GM23338 (cell line): ENCODE results near the gene OPTC. TPM values are rescaled to one million over a fixed set of nuclear protein-coding genes. Genes with fewer than 3 reads are reported as not detected.

Experiments used
- ATAC-seq: fragments of 200-7000 bp; cut with Tn5 transposase; 3 replicates; pipeline ENCODE4 v1.9.1; 2020
- DNase-seq: peaks from one replicate; pipeline ENCODE4 v3.0.0-alpha.2; 2015; ENCODE audit warnings: low spot score
- H2AFZ ChIP-seq: fragments of 200-600 bp; sonication (generic); 2 replicates; pipeline ENCODE4 v1.8.0; 2016; ENCODE audit warnings: antibody characterized with exemption, mild to moderate bottlenecking, moderate library complexity
- H3F3A ChIP-seq: fragments of 200-600 bp; sonication (generic); replicated peaks from 2 replicates; pipeline ENCODE4 v1.8.0; 2017; ENCODE audit warnings: antibody characterized with exemption, mixed run types, low read depth
- H3K27ac ChIP-seq: fragments of 200-600 bp; sonication (generic); 2 replicates; pipeline ENCODE4 v1.6.1; 2016; ENCODE audit warnings: low read depth
- H3K27me3 ChIP-seq: fragments of 200-600 bp; sonication (generic); 2 replicates; pipeline ENCODE4 v1.8.0; 2016; ENCODE audit warnings: mild to moderate bottlenecking, mixed run types, moderate library complexity; ENCODE audit not compliant: insufficient read depth
- H3K36me3 ChIP-seq: fragments of 200-600 bp; sonication (generic); 2 replicates; pipeline ENCODE4 v1.8.0; 2016; ENCODE audit warnings: mild to moderate bottlenecking; ENCODE audit not compliant: insufficient read depth
- H3K4me1 ChIP-seq: fragments of 200-600 bp; sonication (generic); 2 replicates; pipeline ENCODE4 v1.8.0; 2016; ENCODE audit warnings: mild to moderate bottlenecking, moderate library complexity; ENCODE audit not compliant: insufficient read depth
- H3K4me2 ChIP-seq: fragments of 200-600 bp; sonication (generic); 2 replicates; pipeline ENCODE4 v1.7.1; 2017; ENCODE audit warnings: mixed run types
- H3K4me3 ChIP-seq: fragments of 200-600 bp; sonication (generic); 2 replicates; pipeline ENCODE4 v1.6.1; 2016; ENCODE audit warnings: mixed run types
- H3K79me2 ChIP-seq: fragments of 200-600 bp; sonication (generic); replicated peaks from 2 replicates; pipeline ENCODE4 v1.8.0; 2017; ENCODE audit warnings: mild to moderate bottlenecking; ENCODE audit not compliant: insufficient read depth
- H3K9me2 ChIP-seq: fragments of 200-600 bp; sonication (generic); 2 replicates; pipeline ENCODE4 v1.8.0; 2017; ENCODE audit not compliant: insufficient read depth
- H4K20me1 ChIP-seq: fragments of 200-600 bp; sonication (generic); replicated peaks from 2 replicates; pipeline ENCODE4 v1.8.0; 2017; ENCODE audit warnings: mild to moderate bottlenecking; ENCODE audit not compliant: insufficient read depth
- H3K27ac Mint-ChIP-seq: 2 replicates; pipeline ENCODE4 v1.8.0; 2020; ENCODE audit warnings: inconsistent platforms, mild to moderate bottlenecking, moderate library complexity, mixed read lengths
- H3K27me3 Mint-ChIP-seq: 3 replicates; pipeline ENCODE4 v1.8.0; 2022; ENCODE audit warnings: low read depth, mild to moderate bottlenecking, moderate library complexity, mixed read lengths, inconsistent platforms; ENCODE audit not compliant: insufficient read depth, poor library complexity
- H3K36me3 Mint-ChIP-seq: 3 replicates; pipeline ENCODE4 v1.8.0; 2021; ENCODE audit warnings: low read depth, mild to moderate bottlenecking, inconsistent platforms, moderate library complexity, mixed read lengths
- H3K4me1 Mint-ChIP-seq: 3 replicates; pipeline ENCODE4 v1.8.0; 2020; ENCODE audit warnings: mild to moderate bottlenecking, inconsistent platforms, mixed read lengths
- H3K4me3 Mint-ChIP-seq: 3 replicates; pipeline ENCODE4 v1.8.0; 2021; ENCODE audit warnings: moderate library complexity, mild to moderate bottlenecking, inconsistent platforms, mixed read lengths
- H3K9me3 Mint-ChIP-seq: 3 replicates; pipeline ENCODE4 v1.8.0; 2020; ENCODE audit warnings: moderate library complexity, mild to moderate bottlenecking, inconsistent platforms, mixed read lengths
- CREB1 ChIP-seq: fragments of 250-450 bp; sonication (Bioruptor Pico); IDR thresholded peaks from 2 replicates; pipeline ENCODE4 v1.5.0; 2020; ENCODE audit warnings: low read depth, mild to moderate bottlenecking, moderate library complexity
- EZH2 ChIP-seq: fragments of 200-600 bp; sonication (generic); IDR thresholded peaks from one replicate; pipeline ENCODE4 v1.8.0; 2017; ENCODE audit warnings: antibody characterized with exemption, mild to moderate bottlenecking, low read depth; ENCODE audit not compliant: unreplicated experiment
- EZH2phosphoT487 ChIP-seq: fragments of 200-600 bp; sonication (generic); IDR thresholded peaks from one replicate; pipeline ENCODE4 v1.8.1; 2018; ENCODE audit warnings: antibody characterized with exemption; ENCODE audit not compliant: unreplicated experiment
- JUNB ChIP-seq: IDR thresholded peaks from one replicate; pipeline ENCODE4 v1.6.1; 2016; ENCODE audit warnings: antibody characterized with exemption; ENCODE audit not compliant: unreplicated experiment
- POLR2AphosphoS5 ChIP-seq: IDR thresholded peaks from 2 replicates; pipeline ENCODE4 v1.6.1; 2016; ENCODE audit warnings: antibody characterized with exemption, low read depth
- STAT1 ChIP-seq: IDR thresholded peaks from one replicate; pipeline ENCODE4 v1.6.1; 2016; ENCODE audit warnings: antibody characterized with exemption; ENCODE audit not compliant: unreplicated experiment
- polyA plus RNA-seq: library from polyadenylated mRNA; unstranded; fragments of >200 nt; fragmentation: Nextera tagmentation; extraction: Ambion mirVana; gene quantifications from 2 replicates; pipeline ENCODE4 v1.2.1, GENCODE V29; 2016
- total RNA-seq: library from RNA; depleted of rRNA; stranded (reverse); fragments of >200 nt; shearing (Covaris generic); gene quantifications from 2 replicates; pipeline ENCODE4 v1.2.3, GENCODE V29; 2014
- TF ChIP-seq, protein P1 (sequence below), 2 experiments: fragments of 200-600 bp in 1 of 2; sonication (generic) in 1 of 2; conservative IDR thresholded peaks; 2 replicates each; pipeline versions ENCODE4 v1.5.1 to v1.6.1; 2016 to 2017; ENCODE audit warnings: antibody characterized with exemption in 2 of 2, low read depth in 2 of 2, mild to moderate bottlenecking in 2 of 2, moderate library complexity in 1 of 2

The OPTC gene
- total and polyA plus RNA-seq, 2 experiments from 2014 or later = 0.50 to 1.0 TPM

DNA sequence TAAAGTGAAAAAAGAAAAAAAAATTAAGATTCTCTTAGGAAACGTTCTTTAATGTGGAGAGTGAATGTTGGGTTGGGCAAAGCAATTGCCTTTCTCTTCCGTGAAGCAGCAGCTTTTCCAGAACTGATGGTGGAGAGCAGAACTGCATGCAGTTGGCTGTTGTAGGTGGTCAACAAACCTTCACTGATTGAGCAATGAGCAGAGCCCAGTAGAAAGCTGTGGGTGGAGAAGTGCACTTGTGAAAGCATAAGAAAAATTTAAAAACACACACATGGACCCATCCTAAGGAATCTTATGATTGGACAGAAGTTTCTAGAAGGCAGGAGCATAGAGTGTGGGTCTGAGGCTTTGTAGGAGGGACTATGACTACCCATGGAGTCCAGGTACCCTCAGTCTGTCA lies 13.9 kb upstream of the OPTC start (continued):
- TF ChIP-seq CREB1 = no peak

DNA sequence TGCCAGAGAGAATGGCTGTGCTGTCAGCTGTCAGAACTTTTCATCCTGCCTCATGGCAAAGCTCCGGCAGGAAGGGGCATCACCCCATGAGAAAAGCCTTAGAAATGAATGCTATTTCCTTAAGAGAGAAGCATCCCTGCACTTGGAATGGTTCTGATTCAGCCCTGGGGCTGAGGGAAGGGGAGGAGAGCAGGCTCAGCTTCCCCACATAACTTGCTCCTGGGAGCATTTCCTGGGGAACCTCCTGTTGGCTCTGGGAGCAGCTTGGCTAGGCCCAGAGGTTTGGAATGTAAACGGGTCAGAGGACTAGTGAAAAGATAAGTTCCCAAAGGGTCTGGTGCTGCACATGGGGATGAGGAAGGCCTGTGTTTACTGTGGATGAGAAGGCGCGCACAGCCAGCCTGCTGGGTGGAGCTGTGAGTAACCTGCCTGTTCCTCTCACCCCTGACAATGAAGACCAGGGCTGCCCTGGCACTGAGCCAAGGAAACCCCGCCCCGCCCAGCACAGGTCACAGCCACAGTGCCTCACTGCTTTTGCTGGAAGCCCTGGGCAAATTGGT lies 13.3 kb upstream of the OPTC start:
- H3K9me3 Mint-ChIP-seq = no peaks in the 10 kb centered on the region
- peak overlapping the region; percentile 91 for H2AFZ ChIP-seq
- H3K4me1 Mint-ChIP-seq = peaks cover 20% of the 10 kb centered on the region
- TF ChIP-seq EZH2 = no peak
- TF ChIP-seq JUNB = no peak
- TF ChIP-seq EZH2phosphoT487 = no peak
- TF ChIP-seq POLR2AphosphoS5 = no peak
- peak overlapping the region; percentile 33; the same call in 1 of the 2 replicates for H3K27ac Mint-ChIP-seq
- DNase-seq (peak; percentile 36), ATAC-seq (peak; percentile 80)
- no peaks in the 10 kb centered on the region for H4K20me1 ChIP-seq
- no peaks in the 10 kb centered on the region for H3K27me3 ChIP-seq
- no peak overlapping the region for H3K4me3 ChIP-seq
- H3K79me2 ChIP-seq = no peaks in the 10 kb centered on the region
- no peaks in the 10 kb centered on the region for H3K9me2 ChIP-seq
- H3F3A ChIP-seq = no peaks in the 10 kb centered on the region
- H3K4me3 Mint-ChIP-seq = no peak overlapping the region
- no peaks in the 10 kb centered on the region; the same call in 1 of the 2 replicates for H3K4me1 ChIP-seq
- H3K4me2 ChIP-seq = no peak overlapping the region
- no peaks in the 10 kb centered on the region for H3K36me3 Mint-ChIP-seq
- no peaks in the 10 kb centered on the region for H3K36me3 ChIP-seq
- H3K27me3 Mint-ChIP-seq = peaks cover 3% of the 10 kb centered on the region
- no peak overlapping the region for H3K27ac ChIP-seq

DNA sequence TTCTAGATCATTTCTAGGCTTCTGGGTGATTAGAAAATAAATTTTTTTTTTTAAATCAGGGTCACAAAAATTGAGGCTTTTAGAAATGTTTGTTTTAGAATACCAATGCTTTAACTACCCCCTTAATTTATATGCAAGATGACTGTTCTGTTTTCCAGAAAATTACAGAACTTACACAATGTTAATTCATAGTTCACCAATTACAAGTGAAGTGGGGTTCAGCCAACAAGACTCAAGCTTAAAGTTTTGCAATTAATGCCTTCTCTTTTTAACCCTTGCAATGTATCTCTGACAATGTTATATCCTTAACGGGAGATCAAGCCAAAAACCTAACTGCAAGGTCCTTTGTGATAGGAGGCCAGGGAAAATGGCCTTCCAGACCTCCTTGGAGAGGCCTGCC lies 12.8 kb upstream of the OPTC start:
- no peaks in the 10 kb centered on the region for H3F3A ChIP-seq
- H3K4me2 ChIP-seq = no peak overlapping the region
- no peaks in the 10 kb centered on the region for H3K79me2 ChIP-seq
- Mint-ChIP-seq H3K36me3 (no peaks in the 10 kb centered on the region), H3K9me3 (no peaks in the 10 kb centered on the region), H3K4me3 (no peak overlapping the region), H3K27me3 (peaks cover 3% of the 10 kb centered on the region), H3K27ac (no peak overlapping the region), H3K4me1 (peaks cover 14% of the 10 kb centered on the region)
- no peaks in the 10 kb centered on the region for H3K27me3 ChIP-seq
- H3K36me3 ChIP-seq = no peaks in the 10 kb centered on the region
- H3K9me2 ChIP-seq = no peaks in the 10 kb centered on the region
- no peak for DNase-seq
- ATAC-seq = no peak
- H3K4me1 ChIP-seq = no peaks in the 10 kb centered on the region; the same call in 1 of the 2 replicates
- H4K20me1 ChIP-seq = no peaks in the 10 kb centered on the region
- H3K4me3 ChIP-seq = no peak overlapping the region
- H3K27ac ChIP-seq = no peak overlapping the region
- peak overlapping the region; percentile 91; the same call in 1 of the 2 replicates for H2AFZ ChIP-seq
- TF ChIP-seq STAT1 = no peak

DNA sequence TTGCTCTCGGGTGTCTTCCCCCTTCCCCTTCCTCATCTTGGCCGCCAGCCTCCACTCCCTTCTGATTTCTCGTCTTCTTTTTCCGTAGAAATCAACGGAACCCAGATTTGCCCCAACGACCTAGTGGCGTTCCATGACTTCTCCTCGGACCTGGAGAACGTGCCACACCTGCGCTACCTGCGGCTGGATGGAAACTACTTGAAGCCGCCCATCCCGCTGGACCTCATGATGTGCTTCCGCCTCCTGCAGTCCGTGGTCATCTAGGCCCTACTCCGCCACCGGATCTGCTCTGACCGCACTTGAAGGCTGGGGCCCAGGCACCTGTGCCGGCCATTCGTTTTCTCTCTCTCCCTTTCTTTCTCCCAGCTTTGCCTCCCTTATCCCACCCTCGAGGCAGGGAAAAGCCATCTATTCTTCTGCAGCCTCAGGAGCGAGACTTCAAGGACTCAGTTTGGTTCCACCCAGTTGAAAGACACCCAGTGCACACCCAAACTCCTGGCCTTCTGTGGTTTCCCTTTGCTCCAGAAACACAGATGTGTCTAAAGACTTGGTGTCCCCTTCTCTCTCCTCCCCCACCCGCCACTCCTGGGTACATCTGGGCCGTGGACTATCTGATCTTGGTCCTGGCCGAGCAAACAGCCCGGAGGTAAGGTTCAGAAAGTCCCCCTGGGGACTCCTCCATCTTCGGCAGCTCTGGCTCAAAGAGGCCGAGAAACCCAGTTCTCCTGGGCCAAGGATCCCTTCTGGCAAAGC lies 7.2 kb upstream of the OPTC start:
- peak overlapping the region; percentile 76 for H3K4me3 Mint-ChIP-seq
- peak overlapping the region; percentile 53 for H3K4me3 ChIP-seq
- H3K36me3 Mint-ChIP-seq = no peaks in the 10 kb centered on the region
- no peak for DNase-seq
- peaks cover 17% of the 10 kb centered on the region for H3K4me1 Mint-ChIP-seq
- peak overlapping the region; percentile 81 for H3K4me2 ChIP-seq
- H3K4me1 ChIP-seq = peaks cover 6% of the 10 kb centered on the region; the same call in 1 of the 2 replicates
- peak overlapping the region; percentile 11; the same call in 1 of the 2 replicates for H3K27ac ChIP-seq
- H3K27me3 ChIP-seq = no peaks in the 10 kb centered on the region
- H3K36me3 ChIP-seq = no peaks in the 10 kb centered on the region
- no peak for ATAC-seq
- peaks cover 5% of the 10 kb centered on the region for H3K27me3 Mint-ChIP-seq
- H3K9me3 Mint-ChIP-seq = no peaks in the 10 kb centered on the region
- no peaks in the 10 kb centered on the region for H4K20me1 ChIP-seq
- peak overlapping the region; percentile 99 for H2AFZ ChIP-seq
- no peaks in the 10 kb centered on the region for H3F3A ChIP-seq
- H3K9me2 ChIP-seq = no peaks in the 10 kb centered on the region
- H3K27ac Mint-ChIP-seq = peak overlapping the region; percentile 90
- no peaks in the 10 kb centered on the region for H3K79me2 ChIP-seq
- TF ChIP-seq, protein P1, sequence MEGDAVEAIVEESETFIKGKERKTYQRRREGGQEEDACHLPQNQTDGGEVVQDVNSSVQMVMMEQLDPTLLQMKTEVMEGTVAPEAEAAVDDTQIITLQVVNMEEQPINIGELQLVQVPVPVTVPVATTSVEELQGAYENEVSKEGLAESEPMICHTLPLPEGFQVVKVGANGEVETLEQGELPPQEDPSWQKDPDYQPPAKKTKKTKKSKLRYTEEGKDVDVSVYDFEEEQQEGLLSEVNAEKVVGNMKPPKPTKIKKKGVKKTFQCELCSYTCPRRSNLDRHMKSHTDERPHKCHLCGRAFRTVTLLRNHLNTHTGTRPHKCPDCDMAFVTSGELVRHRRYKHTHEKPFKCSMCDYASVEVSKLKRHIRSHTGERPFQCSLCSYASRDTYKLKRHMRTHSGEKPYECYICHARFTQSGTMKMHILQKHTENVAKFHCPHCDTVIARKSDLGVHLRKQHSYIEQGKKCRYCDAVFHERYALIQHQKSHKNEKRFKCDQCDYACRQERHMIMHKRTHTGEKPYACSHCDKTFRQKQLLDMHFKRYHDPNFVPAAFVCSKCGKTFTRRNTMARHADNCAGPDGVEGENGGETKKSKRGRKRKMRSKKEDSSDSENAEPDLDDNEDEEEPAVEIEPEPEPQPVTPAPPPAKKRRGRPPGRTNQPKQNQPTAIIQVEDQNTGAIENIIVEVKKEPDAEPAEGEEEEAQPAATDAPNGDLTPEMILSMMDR (conservative IDR thresholded peaks at IDR 0.05; ENCODE audit: low read depth in 2 of 2) = 0 out of 4 replicates have a peak, but pooled peaks of 1 of the 2 experiments have one; percentile 4
- TF ChIP-seq STAT1 = no peak
